Measurements from ENCODE around the gene PRSS36. TPM values are rescaled to one million over a fixed set of nuclear protein-coding genes. Genes with fewer than 3 reads are reported as not detected.

The PRSS36 gene
- total and polyA plus RNA-seq, 9 of the 15 experiments (the other 6 are each of a cell fraction or from before 2014, with no cell fraction given), result 0.09 to 1.2 (median 0.54) TPM; not detected in 2

- TF ChIP-seq TFAP4 (CRISPR knock-in tag; IDR thresholded peaks at IDR 0.05; ENCODE audit: borderline replicate concordance), result peak; percentile 51; the same call in 1 of the 2 replicates
- TF ChIP-seq NR3C1 (CRISPR knock-in tag; IDR thresholded peaks at IDR 0.05), result no peak
- no peak for TF ChIP-seq THAP12 (CRISPR knock-in tag; IDR thresholded peaks at IDR 0.05)
- TF ChIP-seq E2F8 (IDR thresholded peaks at IDR 0.05; ENCODE audit: low read depth, partially characterized antibody), result no peak
- TF ChIP-seq ZBTB2 (IDR thresholded peaks at IDR 0.05), result no peak
- TF ChIP-seq BHLHE40 (IDR thresholded peaks at IDR 0.05; ENCODE audit: low read length), result peak; percentile 44; the same call in 1 of the 2 replicates
- no peak for TF ChIP-seq HNRNPUL1 (IDR thresholded peaks at IDR 0.05; ENCODE audit: low read length)
- no peak for TF ChIP-seq ELF2 (CRISPR knock-in tag; IDR thresholded peaks at IDR 0.05)
Measured at GRCh38 chr16:31128711-31129567, 20.9 kb downstream of the PRSS36 start (continued).

Measured in K562 (cell line).